Gastroesophageal sphincter (tissue), 4 donors: Measurements from ENCODE around the gene SP2. TPM values are rescaled to one million over a fixed set of nuclear protein-coding genes. Genes with fewer than 3 reads are reported as not detected.

ENCODE experiments used
- ATAC-seq: fragments of 150-250 bp; one replicate; pipeline ENCODE4 v1.9.1; 2016; ENCODE audit warnings: mild to moderate bottlenecking, moderate library complexity
- H3K27ac ChIP-seq, 4 donors: fragments of 200-600 bp; sonication (generic) in 3 of 4; 1 replicate in 3 of 4; 2 replicates in 1 of 4; pipeline ENCODE4 v1.5.1; 2016 to 2019
- H3K27me3 ChIP-seq: fragments of 200-600 bp; sonication (generic); one replicate; pipeline ENCODE4 v1.5.1; 2019
- H3K36me3 ChIP-seq, 2 donors: fragments of 200-600 bp; sonication (generic); one replicate each; pipeline ENCODE4 v1.5.1; 2019; ENCODE audit warnings: control low read depth in 1 of 2
- H3K4me1 ChIP-seq, 3 donors: fragments of 200-600 bp; sonication (generic); 1 replicate in 2 of 3; 2 replicates in 1 of 3; pipeline ENCODE4 v1.5.1; 2016 to 2019; ENCODE audit warnings: control low read depth in 2 of 3
- H3K4me3 ChIP-seq, 2 donors: fragments of 200-600 bp; sonication (generic); one replicate each; pipeline ENCODE4 v1.5.1; 2019; ENCODE audit warnings: mild to moderate bottlenecking in 1 of 2, moderate library complexity in 1 of 2
- H3K9me3 ChIP-seq, 3 donors: fragments of 200-600 bp; sonication (generic); one replicate each; pipeline ENCODE4 v1.5.1; 2017 to 2019; ENCODE audit warnings: control low read depth in 2 of 3
- EP300 ChIP-seq: sonication (generic); formaldehyde crosslinking; IDR thresholded peaks from one replicate; pipeline ENCODE4 v1.6.1; 2017; ENCODE audit warnings: antibody characterized with exemption, mild to moderate bottlenecking
- POLR2A ChIP-seq, 2 donors: fragments of 450-650 bp; IDR thresholded peaks; one replicate each; pipeline ENCODE4 v1.6.1; 2017; ENCODE audit warnings: antibody characterized with exemption in 2 of 2, mild to moderate bottlenecking in 2 of 2, moderate library complexity in 1 of 2
- POLR2AphosphoS5 ChIP-seq: sonication (generic); formaldehyde crosslinking; IDR thresholded peaks from one replicate; pipeline ENCODE4 v1.6.1; 2017; ENCODE audit warnings: antibody characterized with exemption
- WGBS, 2 donors: methylation state at CpG; one replicate each; pipeline ENCODE4 v1.1.5; 2018; ENCODE audit warnings: low coverage in 1 of 2; 5-methylcytosine and 5-hydroxymethylcytosine counted together
- total RNA-seq, 4 donors: library from RNA; depleted of rRNA; stranded (reverse); fragments of >200 nt; gene quantifications; one replicate each; pipeline ENCODE4 v1.1.0, GENCODE V29; 2016
- TF ChIP-seq, protein P1 (sequence below), 4 experiments: fragments of 200-600 bp in 2 of 4; fragments of 450-650 bp in 2 of 4; sonication (generic) in 1 of 4; IDR thresholded peaks; one replicate each; pipeline ENCODE4 v1.5.1; 2017 to 2019; ENCODE audit warnings: antibody characterized with exemption in 4 of 4, mild to moderate bottlenecking in 2 of 4, moderate library complexity in 2 of 4

SP2 gene
- total RNA-seq, 4 donors from 2014 or later: 3.4 to 16.2 (median 10.0) TPM

DNA sequence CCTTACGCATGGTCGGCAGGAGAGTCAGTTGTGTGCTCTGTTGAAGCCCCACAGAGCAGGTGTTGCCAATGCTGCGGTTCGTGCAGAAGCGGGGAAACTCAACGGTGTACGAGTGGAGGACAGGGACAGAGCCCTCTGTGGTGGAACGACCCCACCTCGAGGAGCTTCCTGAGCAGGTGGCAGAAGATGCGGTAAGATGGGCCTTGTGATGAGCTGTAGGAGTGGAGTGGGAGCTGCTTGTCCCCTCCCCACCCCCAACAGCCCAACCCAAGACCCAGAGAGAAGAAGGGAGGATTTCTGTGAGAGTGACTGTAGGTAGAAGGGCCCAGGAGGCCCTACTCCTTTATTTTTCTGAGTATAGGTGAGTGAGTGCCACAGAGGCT is 79.8 kb downstream of the SP2 start:
- TF ChIP-seq POLR2A (IDR thresholded peaks at IDR 0.05): no peak
- no peak overlapping the region for H3K4me3 ChIP-seq
- peaks cover 0 to 15% (median 9%) of the 10 kb centered on the region in 3 donors for H3K4me1 ChIP-seq
- no peaks in the 10 kb centered on the region for H3K27me3 ChIP-seq
- ATAC-seq: no peak
- peaks cover 0 to 77% of the 10 kb centered on the region in 2 donors for H3K36me3 ChIP-seq
- no peak overlapping the region for H3K27ac ChIP-seq
- H3K9me3 ChIP-seq: no peaks in the 10 kb centered on the region
- WGBS, 2 donors: 90% methylated on average over 2 of the region's 10 CpGs; no CpG with 5 or more reads in 1 of the 2 donors

GRCh38 chr17:47978324-47978723 is 82.3 kb downstream of the SP2 start:
- TF ChIP-seq EP300: no peak
- TF ChIP-seq POLR2AphosphoS5: no peak
- TF ChIP-seq, protein P1, sequence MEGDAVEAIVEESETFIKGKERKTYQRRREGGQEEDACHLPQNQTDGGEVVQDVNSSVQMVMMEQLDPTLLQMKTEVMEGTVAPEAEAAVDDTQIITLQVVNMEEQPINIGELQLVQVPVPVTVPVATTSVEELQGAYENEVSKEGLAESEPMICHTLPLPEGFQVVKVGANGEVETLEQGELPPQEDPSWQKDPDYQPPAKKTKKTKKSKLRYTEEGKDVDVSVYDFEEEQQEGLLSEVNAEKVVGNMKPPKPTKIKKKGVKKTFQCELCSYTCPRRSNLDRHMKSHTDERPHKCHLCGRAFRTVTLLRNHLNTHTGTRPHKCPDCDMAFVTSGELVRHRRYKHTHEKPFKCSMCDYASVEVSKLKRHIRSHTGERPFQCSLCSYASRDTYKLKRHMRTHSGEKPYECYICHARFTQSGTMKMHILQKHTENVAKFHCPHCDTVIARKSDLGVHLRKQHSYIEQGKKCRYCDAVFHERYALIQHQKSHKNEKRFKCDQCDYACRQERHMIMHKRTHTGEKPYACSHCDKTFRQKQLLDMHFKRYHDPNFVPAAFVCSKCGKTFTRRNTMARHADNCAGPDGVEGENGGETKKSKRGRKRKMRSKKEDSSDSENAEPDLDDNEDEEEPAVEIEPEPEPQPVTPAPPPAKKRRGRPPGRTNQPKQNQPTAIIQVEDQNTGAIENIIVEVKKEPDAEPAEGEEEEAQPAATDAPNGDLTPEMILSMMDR (IDR thresholded peaks at IDR 0.05): peak in 3 of 4 experiments; percentile 52 to 74 (median 65)
- TF ChIP-seq POLR2A (IDR thresholded peaks at IDR 0.05): no peak

More at GRCh38 chr17:47978324-47978723, 82.3 kb downstream of the SP2 start:
- WGBS, 2 donors: 28% methylated on average over 6 of the region's 7 CpGs; no CpG with 5 or more reads in 1 of the 2 donors
- Histone ChIP-seq H3K4me1 (peaks cover 0 to 7% (median 0%) of the 10 kb centered on the region in 3 donors), H3K9me3 (no peaks in the 10 kb centered on the region), H3K4me3 (no peak overlapping the region), H3K27me3 (no peaks in the 10 kb centered on the region), H3K36me3 (peaks cover 0 to 100% of the 10 kb centered on the region in 2 donors), H3K27ac (no peak overlapping the region)
- ATAC-seq: no peak

Other genes starting within 250 kb of the SP2 start
- gene KPNB1, start 246.3 kb upstream of the SP2 start, total RNA-seq: 100 to 1,000 TPM; 192 to 215 (median 211) TPM
- 10 to 100 TPM; 13.9 to 25.1 (median 18.0) TPM for gene TBKBP1, start 202.1 kb upstream of the SP2 start, total RNA-seq
- gene TBX21, start 163.0 kb upstream of the SP2 start, total RNA-seq: 1 to 10 TPM in 1 of 4 donors, under 1 TPM in 1, not detected in 2; 0.94 to 1.1 TPM
- gene OSBPL7, start 74.4 kb upstream of the SP2 start, total RNA-seq: 1 to 10 TPM; 2.2 to 4.1 (median 3.8) TPM
- gene MRPL10, start 64.7 kb upstream of the SP2 start, total RNA-seq: 10 to 100 TPM; 34.9 to 74.9 (median 55.0) TPM
- gene LRRC46, start 64.6 kb upstream of the SP2 start, total RNA-seq: 1 to 10 TPM in 1 of 4 donors, under 1 TPM in 1, not detected in 2; 0.46 to 1.3 TPM
- 10 to 100 TPM; 17.4 to 28.9 (median 21.8) TPM for gene SCRN2, start 55.0 kb upstream of the SP2 start, total RNA-seq
- under 1 TPM; 0.12 to 0.31 (median 0.14) TPM for gene SP6, start 45.1 kb upstream of the SP2 start, total RNA-seq
- 10 to 100 TPM; 20.3 to 43.9 (median 21.9) TPM for gene PNPO, start 45.3 kb downstream of the SP2 start, total RNA-seq
- gene PRR15L, start 61.6 kb downstream of the SP2 start, total RNA-seq: 1 to 10 TPM in 1 of 4 donors, under 1 TPM in 1, not detected in 2; 0.19 to 3.5 TPM
- 10 to 100 TPM; 43.8 to 98.8 (median 63.8) TPM for gene CDK5RAP3, start 74.9 kb downstream of the SP2 start, total RNA-seq
- gene COPZ2, start 141.6 kb downstream of the SP2 start, total RNA-seq: 10 to 100 TPM; 40.6 to 75.5 (median 49.4) TPM
- 100 to 1,000 TPM; 166 to 289 (median 182) TPM for gene NFE2L1, start 152.1 kb downstream of the SP2 start, total RNA-seq
- gene CBX1, start 205.2 kb downstream of the SP2 start, total RNA-seq: 10 to 100 TPM; 46.0 to 59.3 (median 55.0) TPM
- 10 to 100 TPM; 12.4 to 20.5 (median 16.8) TPM for gene SNX11, start 211.5 kb downstream of the SP2 start, total RNA-seq